ENCODE data around the gene AACS. TPM values are rescaled to one million over a fixed set of nuclear protein-coding genes. Genes with fewer than 3 reads are reported as not detected.

AACS gene
- polyA plus RNA-seq, 1 donor (not counting 4 experiments of a cell fraction or from before 2014, with no cell fraction given) = 27.0 TPM

- H3K4me3 ChIP-seq (ENCODE audit: control insufficient read depth in 2 of 3, extremely low read depth in 1 of 3, insufficient read depth in 2 of 3, low read depth in 1 of 3, low read length in 3 of 3) = no peak overlapping the region
- dilution Hi-C loops (cut with MboI; ENCODE audit: extremely low pct_ligation_motif_present, low sequenced_read_pairs) = no loop called here
- H3K4me2 ChIP-seq (ENCODE audit: control insufficient read depth, extremely low read depth, insufficient read depth, low read depth, low read length) = no peak overlapping the region
- FAIRE-seq (no peak), DNase-seq (ENCODE audit: low read depth, low spot score) (no peak)
- H3K4me1 ChIP-seq (ENCODE audit: control insufficient read depth, extremely low read depth, insufficient read depth, low read length) = no peaks in the 10 kb centered on the region
- no peaks in the 10 kb centered on the region for H3K9me3 ChIP-seq (ENCODE audit: control insufficient read depth, low read depth, low read length)
- TF ChIP-seq EZH2 (IDR thresholded peaks at IDR 0.05; ENCODE audit: low read length) = no peak
- TF ChIP-seq, protein P1, sequence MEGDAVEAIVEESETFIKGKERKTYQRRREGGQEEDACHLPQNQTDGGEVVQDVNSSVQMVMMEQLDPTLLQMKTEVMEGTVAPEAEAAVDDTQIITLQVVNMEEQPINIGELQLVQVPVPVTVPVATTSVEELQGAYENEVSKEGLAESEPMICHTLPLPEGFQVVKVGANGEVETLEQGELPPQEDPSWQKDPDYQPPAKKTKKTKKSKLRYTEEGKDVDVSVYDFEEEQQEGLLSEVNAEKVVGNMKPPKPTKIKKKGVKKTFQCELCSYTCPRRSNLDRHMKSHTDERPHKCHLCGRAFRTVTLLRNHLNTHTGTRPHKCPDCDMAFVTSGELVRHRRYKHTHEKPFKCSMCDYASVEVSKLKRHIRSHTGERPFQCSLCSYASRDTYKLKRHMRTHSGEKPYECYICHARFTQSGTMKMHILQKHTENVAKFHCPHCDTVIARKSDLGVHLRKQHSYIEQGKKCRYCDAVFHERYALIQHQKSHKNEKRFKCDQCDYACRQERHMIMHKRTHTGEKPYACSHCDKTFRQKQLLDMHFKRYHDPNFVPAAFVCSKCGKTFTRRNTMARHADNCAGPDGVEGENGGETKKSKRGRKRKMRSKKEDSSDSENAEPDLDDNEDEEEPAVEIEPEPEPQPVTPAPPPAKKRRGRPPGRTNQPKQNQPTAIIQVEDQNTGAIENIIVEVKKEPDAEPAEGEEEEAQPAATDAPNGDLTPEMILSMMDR (optimal IDR thresholded peaks at IDR 0.05 in 1 of 3, IDR thresholded peaks at IDR 0.05 in 1 of 3, conservative IDR thresholded peaks at IDR 0.05 in 1 of 3; ENCODE audit: extremely low read depth in 1 of 3, insufficient read depth in 2 of 3, low read length in 3 of 3) = no peak
- no peak overlapping the region for H3K27ac ChIP-seq (ENCODE audit: control insufficient read depth, insufficient read depth, low read length)
- no peaks in the 10 kb centered on the region for H4K20me1 ChIP-seq (ENCODE audit: control insufficient read depth, extremely low read depth, insufficient read depth, low read length)
- no peak overlapping the region for H3K9ac ChIP-seq (ENCODE audit: control insufficient read depth, extremely low read depth, insufficient read depth, low read length)
- no peaks in the 10 kb centered on the region for H3K9me1 ChIP-seq (ENCODE audit: control insufficient read depth, extremely low read depth, insufficient read depth, low read length)
- H3K36me3 ChIP-seq (ENCODE audit: control insufficient read depth in 2 of 2, extremely low read depth in 1 of 2, insufficient read depth in 2 of 2, low read length in 2 of 2) = peaks cover 18 to 27% of the 10 kb centered on the region in 2 experiments
- no peaks in the 10 kb centered on the region for H3K79me2 ChIP-seq (ENCODE audit: control insufficient read depth, insufficient read depth, low read length)
- H3K27me3 ChIP-seq (ENCODE audit: control insufficient read depth, extremely low read depth, insufficient read depth, low read length) = no peaks in the 10 kb centered on the region
- no peak overlapping the region for H2AFZ ChIP-seq (ENCODE audit: control insufficient read depth, low read length)
Observed at GRCh38 chr12:125132698-125133400, 67.6 kb downstream of the AACS start.

GRCh38 chr12:125133616-125134015 is 68.4 kb downstream of the AACS start:
- FAIRE-seq (no peak), DNase-seq (ENCODE audit: low read depth, low spot score) (no peak)
- Histone ChIP-seq H3K4me1 (ENCODE audit: control insufficient read depth, extremely low read depth, insufficient read depth, low read length) (no peaks in the 10 kb centered on the region), H2AFZ (ENCODE audit: control insufficient read depth, low read length) (no peak overlapping the region), H3K9me1 (ENCODE audit: control insufficient read depth, extremely low read depth, insufficient read depth, low read length) (no peaks in the 10 kb centered on the region), H3K4me2 (ENCODE audit: control insufficient read depth, extremely low read depth, insufficient read depth, low read depth, low read length) (no peak overlapping the region), H3K27me3 (ENCODE audit: control insufficient read depth, extremely low read depth, insufficient read depth, low read length) (no peaks in the 10 kb centered on the region), H4K20me1 (ENCODE audit: control insufficient read depth, extremely low read depth, insufficient read depth, low read length) (no peaks in the 10 kb centered on the region), H3K9me3 (ENCODE audit: control insufficient read depth, low read depth, low read length) (no peaks in the 10 kb centered on the region), H3K9ac (ENCODE audit: control insufficient read depth, extremely low read depth, insufficient read depth, low read length) (no peak overlapping the region), H3K79me2 (ENCODE audit: control insufficient read depth, insufficient read depth, low read length) (no peaks in the 10 kb centered on the region), H3K36me3 (ENCODE audit: control insufficient read depth in 2 of 2, extremely low read depth in 1 of 2, insufficient read depth in 2 of 2, low read length in 2 of 2) (peaks cover 19 to 27% of the 10 kb centered on the region in 2 experiments), H3K4me3 (ENCODE audit: control insufficient read depth in 2 of 3, extremely low read depth in 1 of 3, insufficient read depth in 2 of 3, low read depth in 1 of 3, low read length in 3 of 3) (no peak overlapping the region), H3K27ac (ENCODE audit: control insufficient read depth, insufficient read depth, low read length) (no peak overlapping the region)
- dilution Hi-C loops (cut with MboI; ENCODE audit: extremely low pct_ligation_motif_present, low sequenced_read_pairs) = no loop called here
- TF ChIP-seq EZH2 (IDR thresholded peaks at IDR 0.05; ENCODE audit: low read length) = no peak
- TF ChIP-seq, protein P1 (optimal IDR thresholded peaks at IDR 0.05 in 1 of 3, IDR thresholded peaks at IDR 0.05 in 1 of 3, conservative IDR thresholded peaks at IDR 0.05 in 1 of 3; ENCODE audit: extremely low read depth in 1 of 3, insufficient read depth in 2 of 3, low read length in 3 of 3) = no peak
